Stimulated activated naive CD8-positive, alpha-beta T cell treated with anti-CD3 and anti-CD28 coated beads, Interleukin-15, amount 100 ng/mL, for 72 hours (primary cell): ENCODE measurements around the gene ASIC3.
"Not testable (repeated sequence)": the region's sequence is repeated elsewhere in the genome, so short reads cannot be mapped to it uniquely, and the experiment has no call there.

Source experiments
- ATAC-seq: fragments of 150-1000 bp; cut with Tn5 transposase; 2 replicates; pipeline ENCODE4 v1.10.0; 2021; ENCODE audit warnings: mild to moderate bottlenecking, moderate library complexity
- DNase-seq, 2 donors: peaks; one replicate each; pipeline ENCODE4 v3.0.0; 2021 to 2022
- H3K27ac Mint-ChIP-seq, 2 donors: one replicate each; pipeline ENCODE4 v1.8.0; 2022; ENCODE audit warnings: mild to moderate bottlenecking in 2 of 2, mixed read lengths in 2 of 2, moderate library complexity in 2 of 2
- H3K27me3 Mint-ChIP-seq: one replicate; pipeline ENCODE4 v1.8.0; 2022; ENCODE audit warnings: mixed read lengths
- H3K4me1 Mint-ChIP-seq: one replicate; pipeline ENCODE4 v1.8.0; 2022; ENCODE audit warnings: mild to moderate bottlenecking, mixed read lengths
- H3K4me3 Mint-ChIP-seq, 2 donors: one replicate each; pipeline ENCODE4 v1.8.0; 2022; ENCODE audit warnings: mild to moderate bottlenecking in 2 of 2, mixed read lengths in 2 of 2, moderate library complexity in 1 of 2
- H3K9me3 Mint-ChIP-seq, 2 donors: one replicate each; pipeline ENCODE4 v1.8.0; 2022; ENCODE audit warnings: mixed read lengths in 2 of 2

The ASIC3 gene

DNA sequence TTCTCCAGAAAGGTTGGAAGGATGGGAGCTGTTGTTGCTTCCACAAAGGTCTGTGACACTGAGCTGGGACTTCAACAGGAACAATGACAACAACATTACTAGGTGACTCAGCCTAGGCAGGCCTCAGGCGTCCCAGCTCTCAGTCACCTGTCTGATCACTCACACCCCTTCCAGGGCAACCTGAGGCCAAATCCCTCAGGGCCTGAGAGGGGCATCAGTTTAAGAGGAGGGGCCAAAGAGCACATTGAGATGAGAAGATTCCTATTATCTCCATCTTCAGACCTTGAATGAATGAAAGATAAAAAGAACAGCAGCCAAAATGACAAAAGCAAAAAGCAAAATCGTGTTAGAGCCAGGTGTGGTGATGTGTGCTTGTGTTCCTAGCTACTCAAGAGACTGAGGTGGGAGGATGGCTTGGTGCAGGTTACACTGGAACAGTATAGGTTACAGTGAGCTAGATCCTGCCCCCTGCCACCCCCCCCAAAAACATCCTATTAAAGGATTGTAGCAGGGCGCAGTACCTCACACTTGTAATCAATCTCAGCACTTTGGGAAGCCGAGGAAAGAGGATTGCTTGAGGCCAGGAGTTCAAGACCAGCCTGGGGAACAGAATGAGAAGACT, 23.8 kb upstream of the ASIC3 start, which contains the start of gene ATG9B:
ATG9B (minus strand) TSS at position 60 of the 622 bp plus-strand sequence. CDS start 71 bp downstream, outside the sequence.
- ATAC-seq (no peak), DNase-seq (no peak)
- Mint-ChIP-seq H3K4me3 (no peak within 1 kb of the TSS), H3K4me1 (peaks cover 25% of the 10 kb centered on the region), H3K27me3 (peaks cover 10% of the 10 kb centered on the region), H3K9me3 (no peaks in the 10 kb centered on the region), H3K27ac (no peak within 1 kb of the TSS)

DNA sequence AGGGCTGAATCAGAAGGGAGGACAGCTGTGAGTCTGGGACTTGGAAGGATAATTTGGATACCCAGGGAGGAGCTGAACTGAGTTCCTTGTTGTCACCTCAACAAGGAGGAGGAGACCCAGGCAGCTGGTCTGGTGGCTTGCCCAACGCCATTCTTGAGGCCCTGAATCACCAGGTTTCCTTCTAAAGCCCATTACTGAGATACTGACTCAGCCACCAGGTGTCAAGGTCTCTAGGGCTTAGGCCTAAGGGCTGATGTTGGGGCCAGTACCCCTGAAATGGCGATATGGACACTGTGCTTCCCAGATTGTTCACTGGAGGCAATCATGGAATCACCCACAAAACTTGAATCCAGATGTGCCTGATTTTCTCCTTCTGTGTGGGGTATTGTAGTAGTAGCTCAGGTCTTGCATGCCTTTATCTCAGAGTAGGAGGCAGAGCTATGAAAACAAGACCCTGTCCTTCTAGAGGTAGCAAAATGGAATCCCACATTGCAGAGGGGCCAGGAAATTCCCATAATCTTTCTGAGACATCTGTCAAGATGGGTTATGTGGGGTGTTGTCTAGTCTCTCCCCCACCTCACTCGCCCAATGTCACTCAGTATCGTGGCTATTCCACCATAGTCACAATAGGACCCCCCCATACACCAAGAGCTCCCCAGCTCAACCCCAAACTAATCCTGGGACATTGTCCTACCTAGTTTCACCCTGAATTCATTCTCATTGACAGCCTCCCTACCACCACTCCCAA, 22.2 kb upstream of the ASIC3 start:
- H3K4me3 Mint-ChIP-seq: no peak overlapping the region

DNA sequence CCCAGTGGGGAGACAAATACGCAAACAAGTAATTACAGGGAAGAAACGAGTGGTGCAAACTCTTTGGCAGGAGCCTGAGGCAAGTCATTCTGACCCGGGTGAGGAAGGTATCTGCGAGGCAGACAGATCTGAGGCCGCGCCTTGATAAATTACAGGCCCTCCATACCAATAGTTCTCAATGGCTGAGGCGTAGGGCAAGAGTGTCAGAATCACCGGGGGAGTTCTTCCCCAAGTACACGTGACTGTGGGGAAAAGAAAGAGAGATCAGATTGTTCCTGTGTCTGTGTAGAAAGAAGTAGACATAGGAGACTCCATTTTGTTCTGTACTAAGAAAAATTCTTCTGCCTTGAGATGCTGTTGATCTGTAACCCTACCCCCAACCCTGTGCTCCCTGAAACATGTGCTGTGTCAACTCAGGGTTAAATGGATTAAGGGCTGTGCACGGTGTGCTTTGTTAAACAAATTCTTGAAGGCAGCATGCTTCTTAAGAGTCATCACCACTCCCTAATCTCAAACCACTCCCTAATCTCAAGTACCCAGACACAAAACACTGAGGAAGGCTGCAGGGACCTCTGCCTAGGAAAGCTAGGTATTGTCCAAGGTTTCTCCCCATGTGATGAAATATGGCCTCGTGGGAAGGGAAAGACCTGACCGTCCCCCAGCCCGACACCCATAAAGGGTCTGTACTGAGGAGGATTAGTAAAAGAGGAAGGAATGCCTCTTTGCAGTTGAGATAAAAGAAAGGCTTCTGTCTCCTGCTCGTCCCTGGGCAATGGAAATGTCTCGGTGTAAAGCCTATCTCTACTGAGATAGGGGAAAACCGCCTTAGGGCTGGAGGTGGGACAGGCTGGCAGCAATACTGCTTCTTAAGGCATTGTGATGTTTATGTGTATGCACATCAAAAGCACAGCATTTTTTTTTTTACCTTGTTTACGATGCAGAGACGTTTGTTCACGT, 21.3 kb upstream of the ASIC3 start:
- Mint-ChIP-seq H3K4me3 (peak overlapping the region; percentile 96 to 97), H3K27ac (peak overlapping the region in 1 of 2 donors; percentile 93), H3K4me1 (peaks cover 33% of the 10 kb centered on the region)
- not testable (repeated sequence) for H3K27me3 Mint-ChIP-seq, H3K9me3 Mint-ChIP-seq, ATAC-seq, DNase-seq

More for the DNA sequence above, 22.2 kb upstream of the ASIC3 start:
- H3K4me1 Mint-ChIP-seq: peaks cover 29% of the 10 kb centered on the region
- DNase-seq (no peak), ATAC-seq (no peak)
- H3K9me3 Mint-ChIP-seq: no peaks in the 10 kb centered on the region
- no peaks in the 10 kb centered on the region for H3K27me3 Mint-ChIP-seq
- no peak overlapping the region for H3K27ac Mint-ChIP-seq

DNA sequence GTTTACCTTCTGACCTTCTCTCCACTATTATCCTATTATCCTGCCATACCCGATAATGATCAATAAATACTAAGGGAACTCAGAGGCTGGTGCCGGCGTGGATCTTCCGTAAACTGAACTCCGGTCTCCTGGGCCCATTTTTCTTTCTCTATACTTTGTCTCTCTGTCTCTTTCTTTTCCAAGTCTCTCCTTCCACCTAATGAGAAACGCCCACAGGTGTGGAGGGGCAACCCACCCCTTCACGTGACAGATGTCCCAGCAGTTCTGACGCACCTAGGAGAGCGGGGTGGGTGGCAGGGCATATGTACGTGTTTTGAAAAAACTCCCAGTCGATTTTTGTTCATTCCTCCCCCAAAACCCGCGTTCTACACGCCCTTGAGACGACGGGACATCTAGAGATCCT, 20.6 kb upstream of the ASIC3 start:
- not testable (repeated sequence) for H3K9me3 Mint-ChIP-seq, H3K27me3 Mint-ChIP-seq, DNase-seq
- peak; percentile 8 for ATAC-seq
- peaks cover 35% of the 10 kb centered on the region for H3K4me1 Mint-ChIP-seq
- peak overlapping the region; percentile 96 to 97 for H3K4me3 Mint-ChIP-seq
- H3K27ac Mint-ChIP-seq: peak overlapping the region; percentile 93 to 97

DNA sequence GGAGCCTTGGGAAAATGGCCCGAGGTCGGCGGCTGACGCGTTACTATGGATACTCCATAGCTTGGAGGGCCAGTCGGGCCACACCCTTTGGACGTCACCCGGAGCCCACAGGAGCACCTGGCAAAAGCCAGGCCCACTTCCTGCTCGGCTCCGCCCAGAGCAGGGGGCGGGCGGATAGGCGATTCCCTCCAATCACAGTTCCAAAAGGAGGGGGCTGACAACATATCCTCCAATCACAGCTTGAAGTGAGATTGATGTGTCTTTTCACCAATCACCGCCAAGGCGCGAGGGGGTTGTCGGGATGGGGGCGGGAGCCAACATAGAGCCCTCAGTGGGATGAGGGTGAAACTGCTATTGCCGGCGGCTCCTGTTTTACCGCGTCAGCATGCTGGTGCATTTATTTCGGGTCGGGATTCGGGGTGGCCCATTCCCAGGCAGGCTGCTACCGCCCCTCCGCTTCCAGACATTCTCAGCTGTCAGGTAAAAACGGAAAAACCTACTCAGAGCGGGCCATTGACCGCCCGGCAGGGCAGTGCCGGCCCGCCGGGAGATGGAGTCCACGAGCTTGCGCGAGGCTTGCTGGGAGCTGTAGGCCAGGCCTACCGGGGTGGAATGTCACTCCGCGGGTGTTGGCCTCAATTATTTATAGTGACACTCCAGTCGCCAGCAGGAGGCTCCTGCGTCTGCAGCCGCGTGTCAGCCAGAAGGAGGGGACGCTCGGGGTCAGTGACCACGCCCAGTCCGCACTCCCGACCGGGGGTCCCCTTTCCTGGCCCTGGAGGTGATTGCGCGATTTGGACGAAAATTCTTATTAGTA, 20.0 kb upstream of the ASIC3 start, which contains the start of gene ABCB8:
ABCB8 (plus strand) TSS at position 320 of the 817 bp plus-strand sequence; CDS start at position 386, 66 bp downstream.
- peak within 1 kb of the TSS; percentile 96 to 97 for H3K4me3 Mint-ChIP-seq
- H3K4me1 Mint-ChIP-seq: peaks cover 35% of the 10 kb centered on the region
- no peaks in the 10 kb centered on the region for H3K9me3 Mint-ChIP-seq
- no peaks in the 10 kb centered on the region for H3K27me3 Mint-ChIP-seq
- DNase-seq (peak; percentile 98 to 99), ATAC-seq (peak; percentile 95)
- H3K27ac Mint-ChIP-seq: peak within 1 kb of the TSS; percentile 94 to 97

DNA sequence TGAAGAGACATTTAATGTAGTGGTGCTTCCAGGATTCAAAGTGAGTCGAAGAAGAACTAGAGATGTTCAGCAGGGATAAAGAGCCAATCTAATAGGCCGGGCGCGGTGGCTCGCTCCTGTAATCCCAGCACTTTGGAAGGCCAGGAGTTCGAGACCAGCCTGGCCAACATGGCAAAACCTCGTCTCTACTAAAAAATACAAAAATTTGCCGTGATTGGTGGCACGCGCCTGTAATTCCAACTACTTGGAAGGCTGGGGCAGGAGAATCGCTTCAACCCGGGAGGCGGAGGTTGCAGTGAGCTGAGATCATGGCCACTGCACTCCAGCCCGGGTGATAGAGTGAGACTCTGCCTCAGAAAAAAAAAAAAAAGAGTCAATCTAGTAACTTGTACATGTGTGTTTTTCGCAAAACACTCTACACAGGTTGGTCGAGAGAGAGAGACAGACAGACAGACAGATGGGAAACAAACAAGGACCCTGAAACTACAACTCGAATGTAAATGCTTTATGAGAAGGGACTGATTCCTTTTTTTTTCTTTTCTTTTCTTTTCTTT, 19.3 kb upstream of the ASIC3 start:
- Mint-ChIP-seq H3K9me3 (no peaks in the 10 kb centered on the region), H3K4me3 (peak overlapping the region; percentile 96 to 97), H3K4me1 (peaks cover 35% of the 10 kb centered on the region), H3K27ac (peak overlapping the region; percentile 94 to 95), H3K27me3 (no peaks in the 10 kb centered on the region)
- no peak for DNase-seq
- ATAC-seq: no peak

DNA sequence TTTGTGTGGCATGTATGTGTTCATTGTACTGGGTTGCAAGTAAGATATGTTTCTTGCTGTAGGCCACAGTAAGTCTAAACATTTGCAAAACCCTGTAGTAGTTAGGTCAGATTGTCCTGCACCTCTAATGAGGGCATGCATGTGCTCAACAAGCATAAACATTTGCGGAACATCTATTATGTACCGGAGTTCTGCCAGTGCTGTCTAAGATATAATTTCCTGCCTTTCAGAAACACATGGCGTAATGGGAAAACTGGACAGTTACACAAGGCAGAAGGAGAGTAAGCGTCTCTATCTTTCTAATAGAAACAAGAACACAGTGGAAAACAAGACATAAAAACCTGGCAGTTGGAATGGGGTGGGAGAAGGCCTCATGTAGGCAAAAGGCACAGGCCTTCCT, 17.3 kb upstream of the ASIC3 start:
- ATAC-seq (no peak), DNase-seq (no peak)
- H3K9me3 Mint-ChIP-seq: no peaks in the 10 kb centered on the region
- H3K27me3 Mint-ChIP-seq: no peaks in the 10 kb centered on the region
- H3K27ac Mint-ChIP-seq: no peak overlapping the region
- no peak overlapping the region for H3K4me3 Mint-ChIP-seq
- peaks cover 35% of the 10 kb centered on the region for H3K4me1 Mint-ChIP-seq

DNA sequence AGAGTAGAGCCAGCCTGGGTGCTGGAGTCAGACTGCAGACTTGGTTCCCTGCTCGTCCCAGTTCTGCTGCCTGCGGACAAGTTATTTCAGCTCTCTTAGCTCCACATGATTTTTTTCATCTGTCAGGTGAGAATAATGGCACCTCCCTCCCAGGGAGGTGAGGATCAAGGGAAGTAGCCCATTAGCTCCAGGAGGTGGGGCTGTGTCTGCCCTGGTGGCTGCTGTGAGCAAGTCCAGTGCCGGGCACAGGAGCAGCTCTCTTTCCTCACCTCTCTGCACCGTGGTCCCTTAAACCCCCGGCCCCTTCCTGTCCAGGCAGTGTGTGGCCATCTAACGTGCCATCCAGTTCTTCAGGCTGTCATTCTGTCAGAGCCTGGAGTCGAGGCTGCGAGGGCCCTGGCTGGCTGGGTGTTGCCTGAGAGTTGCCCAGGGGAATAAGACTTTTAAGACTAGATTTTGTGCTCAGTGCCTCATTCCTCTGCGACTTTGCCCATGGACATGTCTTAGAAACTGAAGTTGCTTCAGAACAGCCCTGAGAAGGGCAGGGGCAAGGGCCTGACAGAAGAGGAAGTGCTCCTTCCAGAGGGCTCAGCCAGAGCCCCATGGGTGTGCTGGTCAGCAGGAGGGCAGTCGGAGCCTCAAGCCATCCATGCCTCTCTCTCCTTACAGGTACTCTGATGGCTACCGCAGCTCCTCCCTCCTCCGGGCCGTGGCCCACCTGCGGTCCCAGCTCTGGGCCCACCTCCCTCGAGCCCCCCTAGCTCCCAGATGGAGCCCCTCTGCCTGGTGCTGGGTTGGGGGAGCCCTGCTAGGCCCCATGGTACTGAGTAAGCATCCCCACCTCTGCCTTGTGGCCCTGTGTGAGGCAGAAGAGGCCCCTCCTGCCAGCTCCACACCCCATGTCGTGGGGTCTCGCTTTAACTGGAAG, 15.1 kb upstream of the ASIC3 start:
- ATAC-seq (no peak), DNase-seq (no peak)
- Mint-ChIP-seq H3K27ac (no peak overlapping the region), H3K27me3 (no peaks in the 10 kb centered on the region), H3K4me3 (no peak overlapping the region), H3K9me3 (no peaks in the 10 kb centered on the region), H3K4me1 (peaks cover 24% of the 10 kb centered on the region)

DNA sequence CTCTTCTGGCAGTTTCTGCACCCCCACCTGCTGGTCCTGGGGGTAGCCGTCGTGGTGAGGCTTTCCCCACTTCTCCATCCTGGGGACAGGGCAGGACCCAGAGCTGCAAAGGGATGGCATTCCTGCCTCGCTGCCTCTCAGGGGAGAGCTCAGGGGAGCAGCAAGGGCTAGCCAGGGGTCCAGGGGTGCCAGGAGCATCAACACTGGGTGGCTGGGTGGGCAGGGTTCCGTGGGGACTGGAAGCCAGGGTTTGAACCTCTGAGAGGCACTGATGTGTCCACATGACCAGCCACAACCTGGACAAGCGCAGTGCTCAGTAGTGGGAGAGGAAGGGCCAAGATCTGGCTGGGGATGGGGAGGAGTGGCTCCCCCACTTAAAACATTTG, 14.5 kb upstream of the ASIC3 start:
- Mint-ChIP-seq H3K27me3 (no peaks in the 10 kb centered on the region), H3K4me3 (no peak overlapping the region), H3K9me3 (no peaks in the 10 kb centered on the region), H3K4me1 (peaks cover 26% of the 10 kb centered on the region), H3K27ac (no peak overlapping the region)
- DNase-seq (no peak), ATAC-seq (no peak)

DNA sequence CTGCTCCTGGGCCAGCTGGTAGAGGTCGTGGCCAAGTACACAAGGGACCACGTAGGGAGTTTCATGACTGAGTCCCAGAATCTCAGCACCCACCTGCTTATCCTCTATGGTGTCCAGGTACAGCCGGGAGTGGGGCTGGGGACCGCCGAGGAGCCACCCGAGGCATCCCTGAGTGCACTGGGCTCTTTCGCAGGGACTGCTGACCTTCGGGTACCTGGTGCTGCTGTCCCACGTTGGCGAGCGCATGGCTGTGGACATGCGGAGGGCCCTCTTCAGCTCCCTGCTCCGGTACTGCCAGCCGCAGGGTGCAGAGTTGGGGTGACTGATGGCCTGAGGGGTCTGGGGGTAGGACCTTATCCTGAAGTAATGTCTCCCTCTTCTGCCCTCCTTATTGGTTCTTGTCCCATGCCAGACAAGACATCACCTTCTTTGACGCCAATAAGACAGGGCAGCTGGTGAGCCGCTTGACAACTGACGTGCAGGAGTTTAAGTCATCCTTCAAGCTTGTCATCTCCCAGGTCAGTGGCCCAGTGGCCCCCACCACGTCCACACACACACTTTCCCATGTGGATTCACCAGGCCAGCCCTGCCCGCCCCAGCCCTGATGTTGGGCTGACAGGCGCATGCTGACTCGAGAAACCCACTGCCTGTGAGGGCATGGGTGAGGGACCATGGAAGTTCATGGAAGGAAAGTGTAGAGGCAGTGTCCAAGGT, 13.9 kb upstream of the ASIC3 start:
- Mint-ChIP-seq H3K27me3 (no peaks in the 10 kb centered on the region), H3K4me1 (peaks cover 26% of the 10 kb centered on the region), H3K9me3 (no peaks in the 10 kb centered on the region), H3K4me3 (no peak overlapping the region), H3K27ac (no peak overlapping the region)
- DNase-seq: no peak
- ATAC-seq: no peak

DNA sequence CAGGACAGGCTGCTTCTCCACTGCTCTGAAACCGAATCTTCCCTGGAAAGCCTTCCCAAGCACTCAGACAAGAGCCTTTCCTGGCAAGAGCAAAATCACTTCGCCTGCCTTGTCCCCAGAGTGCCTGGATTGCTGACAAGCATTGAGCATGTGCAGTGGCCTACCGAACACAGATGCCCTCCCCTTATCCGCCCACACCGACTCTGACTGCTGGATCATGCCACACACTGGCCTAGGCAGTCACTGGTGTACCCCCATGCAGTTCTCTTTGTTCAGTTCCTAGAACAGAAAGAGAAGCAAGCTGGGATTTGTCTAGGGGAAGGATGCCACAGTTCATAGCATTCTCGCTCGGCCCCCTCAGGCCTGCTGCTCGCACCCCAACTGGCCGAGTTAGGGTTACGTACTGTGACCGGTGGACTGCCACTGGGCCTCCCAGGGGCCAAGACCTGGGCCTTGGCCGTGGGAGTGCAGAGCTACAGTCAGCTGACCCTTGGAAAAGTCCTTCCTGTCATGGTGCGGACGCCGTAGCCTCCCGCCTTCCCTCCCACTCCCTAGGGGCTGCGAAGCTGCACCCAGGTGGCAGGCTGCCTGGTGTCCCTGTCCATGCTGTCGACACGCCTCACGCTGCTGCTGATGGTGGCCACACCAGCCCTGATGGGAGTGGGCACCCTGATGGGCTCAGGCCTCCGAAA, 13.2 kb upstream of the ASIC3 start:
- ATAC-seq: no peak

DNA sequence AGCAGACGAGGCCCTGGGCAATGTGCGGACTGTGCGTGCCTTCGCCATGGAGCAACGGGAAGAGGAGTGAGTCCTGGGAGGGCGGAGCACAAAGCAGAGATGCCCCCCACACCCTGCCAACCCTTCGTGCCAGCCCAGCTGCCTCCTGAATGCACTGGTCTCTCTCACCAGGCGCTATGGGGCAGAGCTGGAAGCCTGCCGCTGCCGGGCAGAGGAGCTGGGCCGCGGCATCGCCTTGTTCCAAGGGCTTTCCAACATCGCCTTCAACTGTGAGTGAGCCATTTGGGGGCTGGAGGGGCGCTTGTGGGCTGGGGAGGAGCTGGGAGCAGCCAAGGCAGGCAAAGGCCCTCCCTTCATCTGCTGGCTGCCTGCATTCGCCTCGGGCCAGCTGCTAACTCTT, 12.4 kb upstream of the ASIC3 start:
- ATAC-seq (no peak), DNase-seq (no peak)
- H3K27ac Mint-ChIP-seq: no peak overlapping the region
- H3K4me3 Mint-ChIP-seq: no peak overlapping the region
- H3K4me1 Mint-ChIP-seq: peaks cover 28% of the 10 kb centered on the region
- no peaks in the 10 kb centered on the region for H3K9me3 Mint-ChIP-seq
- H3K27me3 Mint-ChIP-seq: no peaks in the 10 kb centered on the region

More for the DNA sequence above, 13.2 kb upstream of the ASIC3 start:
- no peaks in the 10 kb centered on the region for H3K27me3 Mint-ChIP-seq
- no peaks in the 10 kb centered on the region for H3K9me3 Mint-ChIP-seq
- no peak overlapping the region for H3K27ac Mint-ChIP-seq
- peaks cover 26% of the 10 kb centered on the region for H3K4me1 Mint-ChIP-seq
- H3K4me3 Mint-ChIP-seq: no peak overlapping the region
- no peak for DNase-seq
